Right lung (tissue), 5 donors: Measurements from ENCODE around the gene EDEM2. TPM values are rescaled to one million over a fixed set of nuclear protein-coding genes. Genes with fewer than 3 reads are reported as not detected.
"Not testable (repeated sequence)": the region's sequence is repeated elsewhere in the genome, so short reads cannot be mapped to it uniquely, and the experiment has no call there.

Experiments
- DNase-seq, 2 donors: peaks; one replicate each; pipeline ENCODE4 v3.0.0-alpha.2; 2013
- polyA plus RNA-seq, 5 donors: library from polyadenylated mRNA; unstranded; fragments of 120-200 nt; gene quantifications; one replicate each; pipeline versions ENCODE4 v1.2.1 to v1.2.3, GENCODE V29; 2013; ENCODE audit warnings: inconsistent platforms in 1 of 5, low replicate concordance in 1 of 5; ENCODE audit not compliant: insufficient read length in 5 of 5, insufficient read depth in 1 of 5

The EDEM2 gene
- polyA plus RNA-seq, 5 donors: 16.6 to 23.3 (median 19.0) TPM

DNA sequence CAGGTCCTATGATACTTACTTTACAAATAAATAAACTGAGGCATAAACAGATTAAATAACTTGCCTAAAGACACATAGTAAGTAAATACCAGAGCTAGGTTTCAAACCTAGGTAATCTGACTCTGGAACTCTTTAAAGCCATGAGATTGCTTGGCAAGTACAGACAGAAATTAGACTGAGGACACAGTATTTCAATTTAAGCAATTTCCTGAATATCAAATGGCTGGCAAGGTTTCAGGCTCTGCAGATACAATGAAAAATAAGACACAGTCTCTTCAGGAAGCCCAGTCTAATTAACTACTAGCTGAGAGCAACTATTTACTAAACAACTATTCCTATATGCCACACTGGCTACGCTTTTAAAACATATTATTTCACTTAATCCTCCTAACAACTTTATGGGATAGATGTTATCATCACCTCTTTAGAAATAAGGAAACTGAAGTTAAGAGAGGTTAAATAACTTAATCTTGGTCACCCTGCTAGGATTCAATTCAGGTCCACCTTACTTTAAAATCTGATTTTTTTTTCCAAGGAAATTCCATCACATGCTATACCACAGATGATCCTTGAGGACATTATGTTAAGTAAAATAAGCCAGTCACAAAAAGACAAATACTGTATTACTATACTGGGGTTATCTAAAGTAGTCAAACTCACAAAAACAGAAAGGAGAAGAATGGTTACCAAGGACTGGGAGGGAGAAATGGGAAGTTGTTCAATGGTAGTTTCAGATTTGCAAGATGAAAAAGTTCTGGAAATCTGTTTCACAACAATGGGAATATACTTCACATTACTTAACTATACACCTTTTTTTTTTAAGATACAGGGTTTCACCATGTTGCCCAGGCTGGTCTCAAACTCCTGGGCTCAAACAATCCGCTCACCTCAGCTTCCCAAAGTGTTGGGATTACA, 58.6 kb downstream of the EDEM2 start:
- DNase-seq: no peak

DNA sequence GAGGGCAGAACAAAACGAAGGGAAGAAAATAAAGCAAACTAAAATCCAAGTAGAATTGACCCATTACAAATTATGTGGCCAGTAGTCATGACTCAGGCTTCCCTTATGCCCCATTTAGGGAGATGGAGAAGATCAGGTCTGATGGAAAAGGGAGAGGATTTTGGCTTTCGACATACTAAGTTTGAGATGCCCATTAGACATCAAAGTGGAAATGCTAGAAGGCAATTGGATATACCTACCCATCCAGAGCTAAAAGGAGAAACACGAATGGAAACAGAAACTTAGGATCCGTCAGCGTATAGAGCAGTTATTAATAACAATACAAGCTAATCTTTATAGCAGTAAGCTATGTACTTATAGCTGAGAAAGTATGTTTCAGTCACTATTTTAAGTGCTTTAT, 59.3 kb downstream of the EDEM2 start:
- no peak for DNase-seq

GRCh38 chr20:35087355-35087754, 59.8 kb downstream of the EDEM2 start:
- DNase-seq: no peak

DNA sequence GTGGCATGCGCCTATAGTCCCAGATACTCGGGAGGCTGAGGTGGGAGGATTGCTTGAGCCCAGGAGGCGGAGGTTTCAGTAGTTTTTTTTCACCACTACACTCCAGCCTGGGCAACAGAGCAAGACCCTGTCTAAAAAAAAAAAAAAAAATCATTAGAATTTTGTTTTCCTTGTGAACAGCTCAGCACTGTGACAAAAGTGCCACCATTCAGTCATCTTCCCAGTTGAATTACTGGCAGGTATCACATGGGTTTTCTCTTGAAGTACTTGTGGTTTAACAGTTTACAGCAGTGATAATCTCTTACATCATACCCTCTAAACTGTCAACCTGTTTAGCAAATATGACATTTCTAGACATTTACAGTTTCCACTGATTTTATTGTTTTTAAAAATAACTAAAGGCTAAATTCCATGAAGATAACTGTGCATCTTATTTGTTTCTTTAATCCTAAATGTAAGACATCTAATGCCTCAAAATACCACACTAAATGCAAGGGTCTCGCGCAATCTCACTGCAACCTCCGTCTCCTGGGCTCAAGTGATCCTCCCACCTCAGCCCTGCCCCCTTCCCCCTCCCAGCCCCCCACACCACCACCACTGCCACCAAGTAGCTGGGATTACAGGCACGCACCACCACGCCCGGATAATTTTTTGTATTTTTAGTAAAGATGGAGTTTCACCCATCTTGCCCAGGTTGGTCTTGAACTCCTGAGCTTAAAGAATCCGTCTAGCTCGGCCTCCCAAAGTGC, 61.5 kb downstream of the EDEM2 start:
- DNase-seq: no peak

DNA sequence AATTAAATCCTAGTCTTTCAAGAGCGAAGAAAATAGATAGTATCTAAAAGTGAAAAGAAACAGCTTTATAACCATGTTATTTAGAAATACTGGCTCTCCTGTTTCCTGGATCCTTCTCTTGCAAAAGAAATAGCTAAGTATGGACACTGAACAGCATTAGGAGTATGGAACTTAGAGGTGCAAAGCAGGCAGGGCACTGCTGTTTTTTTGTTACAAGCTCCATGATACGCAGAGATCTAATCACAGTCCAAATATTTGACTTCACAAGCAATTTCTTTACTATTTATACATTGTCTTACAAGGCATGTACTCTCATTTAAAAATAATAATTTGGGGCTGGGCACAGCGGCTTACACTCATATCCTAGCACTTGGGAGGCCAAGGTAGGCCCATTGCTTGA, 62.1 kb downstream of the EDEM2 start:
- no peak for DNase-seq

DNA sequence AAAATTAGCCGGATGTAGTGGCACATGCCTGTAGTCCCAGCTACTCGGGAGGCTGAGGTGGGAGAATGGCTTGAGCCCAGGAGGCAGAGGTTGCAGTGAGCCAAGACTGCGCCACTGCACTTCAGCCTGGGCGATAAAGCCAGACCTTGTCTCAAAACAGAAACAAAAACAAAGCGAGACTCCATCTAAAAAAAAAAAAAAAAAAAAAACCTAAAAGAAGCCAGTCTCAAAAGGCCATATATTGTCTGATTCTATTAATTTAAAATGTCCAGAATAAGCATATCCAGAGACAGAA, 66.8 kb downstream of the EDEM2 start:
- DNase-seq: not testable (repeated sequence)

- no peak for DNase-seq
These were observed 67.4 kb downstream of the EDEM2 start for GRCh38 chr20:35079472-35080347.

GRCh38 chr20:35077872-35078271, 69.3 kb downstream of the EDEM2 start:
- DNase-seq: no peak

GRCh38 chr20:35077341-35077740, 69.8 kb downstream of the EDEM2 start:
- no peak for DNase-seq

DNA sequence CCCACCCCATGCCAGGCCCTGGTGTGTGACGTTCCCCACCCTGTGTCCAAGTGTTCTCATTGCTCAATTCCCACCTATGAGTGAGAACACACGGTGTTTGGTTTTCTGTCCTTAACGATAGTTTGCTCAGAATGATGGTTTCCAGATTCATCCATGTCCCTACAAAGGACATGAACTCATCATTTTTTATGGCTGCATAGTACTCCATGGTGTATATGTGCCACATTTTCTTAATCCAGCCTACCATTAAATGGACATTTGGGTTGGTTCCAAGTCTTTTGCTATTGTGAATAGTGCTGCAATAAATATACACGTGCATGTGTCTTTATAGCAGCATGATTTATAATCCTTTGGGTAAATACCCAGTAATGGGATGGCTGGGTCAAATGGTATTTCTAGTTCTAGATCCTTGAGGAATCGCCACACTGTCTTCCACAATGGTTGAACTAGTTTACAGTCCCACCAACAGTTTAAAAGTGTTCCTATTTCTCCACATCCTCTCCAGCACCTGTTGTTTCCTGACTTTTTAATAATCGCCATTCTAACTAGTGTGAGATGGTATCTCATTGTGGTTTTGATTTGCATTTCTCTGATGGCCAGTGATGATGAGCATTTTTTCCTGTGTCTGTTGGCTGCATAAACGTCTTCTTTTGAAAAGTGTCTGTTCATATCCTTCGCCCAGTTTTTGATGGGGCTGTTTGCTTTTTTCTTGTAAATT, 75.5 kb downstream of the EDEM2 start:
- not testable (repeated sequence) for DNase-seq

DNA sequence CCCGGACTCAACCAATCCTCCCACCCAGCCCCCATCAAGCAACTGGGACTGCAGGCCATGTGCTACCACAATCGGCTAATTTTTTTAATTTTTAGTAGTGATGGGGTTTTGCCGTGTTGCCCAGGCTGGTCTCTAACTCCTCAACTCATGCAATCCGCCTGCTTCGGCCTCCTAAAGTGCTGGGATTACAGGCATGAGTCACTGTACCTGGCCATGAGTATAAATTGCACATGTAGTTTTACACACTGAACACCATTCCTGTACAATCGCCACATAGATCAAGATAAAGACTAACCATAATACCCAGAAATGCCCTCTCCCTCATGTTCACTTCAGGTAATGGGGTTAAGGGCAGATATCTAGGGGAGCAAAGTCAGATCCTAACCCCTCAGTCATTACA, 80.9 kb downstream of the EDEM2 start:
- no peak for DNase-seq

Other genes starting within 250 kb of the EDEM2 start
- gene GSS, start 191.5 kb downstream of the EDEM2 start, polyA plus RNA-seq: 10 to 100 TPM; 38.0 to 42.0 (median 40.9) TPM
- gene MYH7B, start 191.5 kb downstream of the EDEM2 start, polyA plus RNA-seq: 1 to 10 TPM; 1.6 to 5.6 (median 2.1) TPM
- 10 to 100 TPM; 60.6 to 69.3 (median 64.9) TPM for gene TRPC4AP, start 54.5 kb downstream of the EDEM2 start, polyA plus RNA-seq
- gene PROCR, start 24.7 kb upstream of the EDEM2 start, polyA plus RNA-seq: 10 to 100 TPM; 35.1 to 61.7 (median 39.9) TPM
- gene MMP24, start 79.4 kb upstream of the EDEM2 start, polyA plus RNA-seq: 1 to 10 TPM; 1.0 to 2.3 (median 1.6) TPM
- gene MMP24OS, start 130.8 kb upstream of the EDEM2 start, polyA plus RNA-seq: 10 to 100 TPM; 28.2 to 50.9 (median 37.7) TPM
- 100 to 1,000 TPM in 2 of 5 donors, 10 to 100 TPM in 3; 90.8 to 128 (median 98.9) TPM for gene EIF6, start 137.4 kb upstream of the EDEM2 start, polyA plus RNA-seq
- under 1 TPM in 1 of 5 donors, not detected in 4; 0.05 TPM for gene FAM83C, start 145.1 kb upstream of the EDEM2 start, polyA plus RNA-seq